ENCODE data around the gene AGR2.

GRCh38 chr7:16818732-16819131 lies 13.9 kb upstream of the AGR2 start:
- TF ChIP-seq POLR2A (IDR thresholded peaks at IDR 0.05): no peak
- TF ChIP-seq, protein P1, sequence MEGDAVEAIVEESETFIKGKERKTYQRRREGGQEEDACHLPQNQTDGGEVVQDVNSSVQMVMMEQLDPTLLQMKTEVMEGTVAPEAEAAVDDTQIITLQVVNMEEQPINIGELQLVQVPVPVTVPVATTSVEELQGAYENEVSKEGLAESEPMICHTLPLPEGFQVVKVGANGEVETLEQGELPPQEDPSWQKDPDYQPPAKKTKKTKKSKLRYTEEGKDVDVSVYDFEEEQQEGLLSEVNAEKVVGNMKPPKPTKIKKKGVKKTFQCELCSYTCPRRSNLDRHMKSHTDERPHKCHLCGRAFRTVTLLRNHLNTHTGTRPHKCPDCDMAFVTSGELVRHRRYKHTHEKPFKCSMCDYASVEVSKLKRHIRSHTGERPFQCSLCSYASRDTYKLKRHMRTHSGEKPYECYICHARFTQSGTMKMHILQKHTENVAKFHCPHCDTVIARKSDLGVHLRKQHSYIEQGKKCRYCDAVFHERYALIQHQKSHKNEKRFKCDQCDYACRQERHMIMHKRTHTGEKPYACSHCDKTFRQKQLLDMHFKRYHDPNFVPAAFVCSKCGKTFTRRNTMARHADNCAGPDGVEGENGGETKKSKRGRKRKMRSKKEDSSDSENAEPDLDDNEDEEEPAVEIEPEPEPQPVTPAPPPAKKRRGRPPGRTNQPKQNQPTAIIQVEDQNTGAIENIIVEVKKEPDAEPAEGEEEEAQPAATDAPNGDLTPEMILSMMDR (IDR thresholded peaks at IDR 0.05): no peak

Data from uterus (tissue), 2 donors.